H1 (cell line): ENCODE measurements around the gene TUBE1. TPM values are rescaled to one million over a fixed set of nuclear protein-coding genes. Genes with fewer than 3 reads are reported as not detected.
"Not testable (repeated sequence)": the region's sequence is repeated elsewhere in the genome, so short reads cannot be mapped to it uniquely, and the experiment has no call there.

Experiments
- CTCF ChIA-PET: fragments of 300-600 bp; sonication (Branson Sonifier 250); formaldehyde crosslinking; loops from one replicate; lab custom pipeline; 2021; ENCODE audit not compliant: partially characterized antibody; lab: Charles Lee
- POLR2A ChIA-PET: fragments of 300-600 bp; sonication (Branson Sonifier 250); formaldehyde crosslinking; loops from one replicate; lab custom pipeline; 2021; ENCODE audit warnings: inconsistent platforms; ENCODE audit not compliant: partially characterized antibody; lab: Charles Lee
- DNase-seq, 2 experiments: peaks; one replicate each; pipeline versions ENCODE4 v3.0.0 to v3.0.0-alpha.2; 2010 to 2022; ENCODE audit warnings: low spot score in 2 of 2, low read depth in 1 of 2, mixed read lengths in 1 of 2
- FAIRE-seq: peaks from 2 replicates; lab custom pipeline; 2011; peaks lifted over from hg19 to GRCh38; lab: Jason Lieb, UNC
- H2AFZ ChIP-seq: 2 replicates; pipeline ENCODE4 v1.8.1; 2012; ENCODE audit warnings: low read length, inconsistent platforms
- H2AK5ac ChIP-seq: 2 replicates; pipeline ENCODE4 v1.6.1; 2013; ENCODE audit warnings: low read depth, low read length
- H2BK120ac ChIP-seq: replicated peaks from 2 replicates; pipeline ENCODE3; 2013; ENCODE audit warnings: low read depth, low read length, inconsistent platforms
- H2BK12ac ChIP-seq: 2 replicates; pipeline ENCODE4 v1.6.1; 2013; ENCODE audit warnings: low read depth, low read length
- H2BK15ac ChIP-seq: 2 replicates; pipeline ENCODE4 v1.6.1; 2013; ENCODE audit warnings: low read length
- H2BK20ac ChIP-seq: 2 replicates; pipeline ENCODE4 v1.6.1; 2013; ENCODE audit warnings: low read length
- H2BK5ac ChIP-seq: 2 replicates; pipeline ENCODE4 v1.6.1; 2013; ENCODE audit warnings: low read depth, low read length
- H3K14ac ChIP-seq: 2 replicates; pipeline ENCODE4 v1.6.1; 2013; ENCODE audit warnings: inconsistent platforms; ENCODE audit not compliant: insufficient read length
- H3K18ac ChIP-seq: 2 replicates; pipeline ENCODE4 v1.6.1; 2013; ENCODE audit warnings: low read length; ENCODE audit errors: extremely low read depth
- H3K23ac ChIP-seq: 2 replicates; pipeline ENCODE4 v1.6.1; 2013; ENCODE audit warnings: inconsistent platforms; ENCODE audit not compliant: insufficient read length
- H3K23me2 ChIP-seq: 2 replicates; pipeline ENCODE4 v1.6.1; 2013; ENCODE audit warnings: low read depth, low read length
- H3K27ac ChIP-seq: 2 replicates; pipeline ENCODE4 v1.6.1; 2011; ENCODE audit warnings: low read depth, low read length, inconsistent platforms
- H3K27me3 ChIP-seq, 4 experiments: replicated peaks in 1 of 4; 1 replicate in 1 of 4; 2 replicates in 3 of 4; pipeline versions ENCODE4 v1.6.1 to v1.8.1; 2011 to 2013; ENCODE audit warnings: low read length in 3 of 4, mild to moderate bottlenecking in 3 of 4, inconsistent platforms in 2 of 4, mixed read lengths in 2 of 4, moderate library complexity in 1 of 4; ENCODE audit not compliant: control insufficient read depth in 3 of 4, insufficient read depth in 3 of 4; ENCODE audit errors: extremely low read depth in 1 of 4
- H3K36me3 ChIP-seq, 4 experiments: 2 replicates each; pipeline versions ENCODE4 v1.6.1 to v1.8.1; 2011 to 2013; ENCODE audit warnings: mild to moderate bottlenecking in 4 of 4, low read length in 3 of 4, moderate library complexity in 2 of 4, control low read depth in 1 of 4, inconsistent platforms in 1 of 4; ENCODE audit not compliant: insufficient read depth in 4 of 4, control insufficient read depth in 2 of 4
- H3K4ac ChIP-seq: replicated peaks from 2 replicates; pipeline ENCODE3; 2013; ENCODE audit warnings: low read length, low read depth, mixed read lengths, inconsistent platforms; ENCODE audit not compliant: insufficient read length
- H3K4me1 ChIP-seq, 4 experiments: replicated peaks in 1 of 4; 1 replicate in 1 of 4; 2 replicates in 3 of 4; pipeline versions ENCODE4 v1.6.1 to v1.8.1; 2011 to 2013; ENCODE audit warnings: low read length in 3 of 4, inconsistent platforms in 2 of 4, mixed read lengths in 1 of 4; ENCODE audit not compliant: insufficient read depth in 4 of 4, control insufficient read depth in 3 of 4
- H3K4me2 ChIP-seq, 2 experiments: 2 replicates each; pipeline versions ENCODE4 v1.6.1 to v1.8.1; 2011 to 2013; ENCODE audit warnings: low read depth in 2 of 2, low read length in 2 of 2, control low read depth in 1 of 2, inconsistent platforms in 1 of 2, mild to moderate bottlenecking in 1 of 2; ENCODE audit not compliant: insufficient read depth in 1 of 2
- H3K4me3 ChIP-seq, 4 experiments: fragments of 200-600, 300-600 bp in 1 of 4; sonication (generic), shearing (Covaris generic), sonication (Bioruptor Twin) in 1 of 4; 2 replicates each; pipeline versions ENCODE4 v1.5.1 to v1.8.1; 2011 to 2016; ENCODE audit warnings: low read length in 4 of 4, low read depth in 3 of 4, control low read depth in 2 of 4, inconsistent platforms in 2 of 4, mild to moderate bottlenecking in 2 of 4, mixed read lengths in 1 of 4, moderate library complexity in 1 of 4; ENCODE audit not compliant: insufficient read depth in 2 of 4; ENCODE audit errors: extremely low read depth in 1 of 4
- H3K56ac ChIP-seq: replicated peaks from 2 replicates; pipeline ENCODE3; 2013; ENCODE audit warnings: low read depth, mild to moderate bottlenecking, mixed read lengths, low read length, inconsistent platforms; ENCODE audit not compliant: insufficient read length
- H3K79me1 ChIP-seq: 2 replicates; pipeline ENCODE4 v1.6.1; 2013; ENCODE audit warnings: low read depth, low read length, control low read depth
- H3K79me2 ChIP-seq, 2 experiments: 2 replicates each; pipeline versions ENCODE4 v1.6.1 to v1.8.1; 2012 to 2013; ENCODE audit warnings: low read length in 2 of 2, mild to moderate bottlenecking in 2 of 2, inconsistent platforms in 1 of 2; ENCODE audit not compliant: insufficient read depth in 2 of 2, control insufficient read depth in 1 of 2
- H3K9ac ChIP-seq, 4 experiments: replicated peaks in 1 of 4; 1 replicate in 1 of 4; 2 replicates in 3 of 4; pipeline versions ENCODE4 v1.6.1 to v1.8.1; 2011 to 2013; ENCODE audit warnings: low read depth in 3 of 4, low read length in 3 of 4, control low read depth in 2 of 4, mild to moderate bottlenecking in 2 of 4, moderate library complexity in 2 of 4, inconsistent platforms in 1 of 4; ENCODE audit errors: extremely low read depth in 1 of 4
- H3K9me3 ChIP-seq, 2 experiments: 2 replicates each; pipeline versions ENCODE4 v1.6.1 to v1.8.1; 2012 to 2013; ENCODE audit warnings: mild to moderate bottlenecking in 2 of 2, moderate library complexity in 2 of 2, control low read depth in 1 of 2, inconsistent platforms in 1 of 2, low read depth in 1 of 2, low read length in 1 of 2, mixed read lengths in 1 of 2; ENCODE audit not compliant: insufficient read depth in 2 of 2
- H4K20me1 ChIP-seq, 2 experiments: replicated peaks in 1 of 2; 2 replicates each; pipeline versions ENCODE3 to v1.8.1; 2011 to 2013; ENCODE audit warnings: inconsistent platforms in 2 of 2, low read length in 2 of 2, mild to moderate bottlenecking in 1 of 2; ENCODE audit not compliant: insufficient read depth in 2 of 2, control insufficient read depth in 1 of 2
- H4K5ac ChIP-seq: 2 replicates; pipeline ENCODE4 v1.6.1; 2013; ENCODE audit warnings: low read length, low read depth, mixed read lengths, inconsistent platforms; ENCODE audit not compliant: insufficient read length
- H4K8ac ChIP-seq: 2 replicates; pipeline ENCODE4 v1.8.0; 2013; ENCODE audit warnings: mild to moderate bottlenecking, moderate library complexity, low read length, inconsistent platforms; ENCODE audit not compliant: insufficient read depth; ENCODE audit errors: extremely low read depth
- H4K91ac ChIP-seq: replicated peaks from 2 replicates; pipeline ENCODE3; 2013; ENCODE audit warnings: low read length, mixed read lengths, inconsistent platforms; ENCODE audit not compliant: insufficient read length
- WGBS, 2 experiments: shearing (Covaris generic) in 1 of 2; methylation state at CpG; one replicate each; pipeline versions ENCODE4 v1.1.6 to v1.1.7; 2013 to 2015; ENCODE audit warnings: low lambda C conversion rate in 2 of 2, mixed read lengths in 2 of 2, inconsistent platforms in 1 of 2, low coverage in 1 of 2, missing lambda C conversion rate in 1 of 2; ENCODE audit not compliant: insufficient replicate concordance in 2 of 2, insufficient coverage in 1 of 2, insufficient read length in 1 of 2; ENCODE audit errors: extremely low coverage in 1 of 2, missing lambda C conversion rate in 1 of 2; 5-methylcytosine and 5-hydroxymethylcytosine counted together
- polyA plus RNA-seq, 7 experiments: library from polyadenylated mRNA; depleted of rRNA in 3 of 7; stranded (reverse) in 5 of 7; unstranded in 2 of 7; fragments of >200 nt in 5 of 7; fragments of 200-250 nt in 2 of 7; gene quantifications; 1 replicate in 5 of 7; 2 replicates in 1 of 7; 4 replicates in 1 of 7; pipeline versions ENCODE4 v1.2.1 to v1.2.3, GENCODE V29; 2011 to 2013; ENCODE audit warnings: missing spikeins in 2 of 7, mixed read lengths in 2 of 7
- total RNA-seq: library from RNA; stranded (reverse); fragmentation: NEBNext Ultra II Directional; extraction: Animal tissue kit (Norgen Biotek cat#: 25700); gene quantifications from 2 replicates; pipeline ENCODE4 v1.2.1, GENCODE V29; 2021

The TUBE1 gene
- total and polyA plus RNA-seq, 2 of the 8 experiments (the other 6 are each of a cell fraction or from before 2014, with no cell fraction given): 8.0 to 15.9 TPM

DNA sequence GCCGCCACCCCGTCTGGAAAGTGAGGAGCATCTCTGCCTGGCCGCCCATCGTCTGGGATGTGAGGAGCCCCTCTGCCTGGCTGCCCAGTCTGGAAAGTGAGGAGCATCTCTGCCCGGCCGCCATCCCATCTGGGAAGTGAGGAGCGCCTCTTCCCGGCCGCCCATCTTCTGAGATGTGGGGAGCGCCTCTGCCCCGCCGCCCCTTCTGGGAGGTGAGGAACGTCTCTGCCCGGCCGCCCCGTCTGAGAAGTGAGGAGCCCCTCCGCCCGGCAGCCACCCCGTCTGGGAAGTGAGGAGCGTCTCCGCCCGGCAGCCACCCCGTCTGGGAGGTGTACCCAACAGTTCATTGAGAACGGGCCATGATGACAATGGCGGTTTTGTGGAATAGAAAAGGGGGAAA lies 39.8 kb downstream of the TUBE1 start:
- H2BK20ac ChIP-seq, H3K23me2 ChIP-seq, H3K23ac ChIP-seq, H2BK5ac ChIP-seq, H2BK12ac ChIP-seq, H3K4me2 ChIP-seq, H2BK15ac ChIP-seq, H3K27ac ChIP-seq, H3K79me1 ChIP-seq, H3K27me3 ChIP-seq, H3K4me1 ChIP-seq, POLR2A ChIA-PET, H4K91ac ChIP-seq, H4K20me1 ChIP-seq, H3K36me3 ChIP-seq, H4K8ac ChIP-seq, FAIRE-seq, CTCF ChIA-PET, H3K4ac ChIP-seq, H3K14ac ChIP-seq, H3K9me3 ChIP-seq, H4K5ac ChIP-seq, H3K56ac ChIP-seq, H3K9ac ChIP-seq, H2AK5ac ChIP-seq, H2BK120ac ChIP-seq, H3K18ac ChIP-seq, H3K79me2 ChIP-seq, H2AFZ ChIP-seq, DNase-seq, H3K4me3 ChIP-seq: not testable (repeated sequence)
- 95% methylated on average over 8 of the region's 25 CpGs; no CpG with 5 or more reads in 1 of the 2 experiments for WGBS, 2 experiments
